Stimulated activated CD8-positive, alpha-beta memory T cell treated with anti-CD3 and anti-CD28 coated beads, Interleukin-2, amount 100 ng/mL, for 48 hours (primary cell): ENCODE measurements around the gene TM4SF4.

Experiments used
- DNase-seq, 2 donors: peaks; one replicate each; pipeline ENCODE4 v3.0.0-alpha.2; 2020; ENCODE audit warnings: low read depth in 2 of 2

The TM4SF4 gene

DNA sequence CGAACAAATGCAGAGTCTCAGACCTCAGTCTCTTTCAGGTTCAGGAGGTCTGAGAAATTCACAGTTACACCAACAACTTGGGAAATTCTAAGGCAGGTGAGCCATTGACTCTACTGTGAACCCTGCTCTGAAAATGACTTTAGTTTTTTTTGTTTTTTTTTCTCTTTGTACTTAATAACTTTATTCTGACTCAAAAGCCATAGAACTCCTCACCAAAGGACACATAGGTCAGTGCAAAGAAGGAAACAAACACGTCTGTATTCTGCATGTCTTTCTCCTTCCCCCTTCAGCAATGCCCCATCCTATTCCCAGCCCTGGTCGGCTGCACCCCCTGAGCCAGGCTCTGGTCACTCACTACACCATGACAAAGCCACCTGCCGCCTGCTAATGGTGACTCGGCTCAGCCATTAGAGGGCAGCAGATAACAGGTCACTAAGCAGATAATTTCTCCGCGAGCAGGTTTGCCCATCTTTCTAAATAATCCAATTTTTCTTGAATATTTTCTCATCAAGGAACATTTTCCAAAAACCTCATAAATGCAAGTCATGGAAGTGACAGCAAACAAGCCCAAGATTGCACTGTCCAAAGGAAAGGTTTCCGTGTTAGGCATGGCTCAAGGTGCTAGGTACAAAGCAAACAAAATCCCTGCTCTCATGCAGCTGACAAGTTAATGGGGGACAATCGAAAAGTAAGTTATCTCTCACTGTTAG lies 37.7 kb downstream of the TM4SF4 start:
- DNase-seq: no peak

DNA sequence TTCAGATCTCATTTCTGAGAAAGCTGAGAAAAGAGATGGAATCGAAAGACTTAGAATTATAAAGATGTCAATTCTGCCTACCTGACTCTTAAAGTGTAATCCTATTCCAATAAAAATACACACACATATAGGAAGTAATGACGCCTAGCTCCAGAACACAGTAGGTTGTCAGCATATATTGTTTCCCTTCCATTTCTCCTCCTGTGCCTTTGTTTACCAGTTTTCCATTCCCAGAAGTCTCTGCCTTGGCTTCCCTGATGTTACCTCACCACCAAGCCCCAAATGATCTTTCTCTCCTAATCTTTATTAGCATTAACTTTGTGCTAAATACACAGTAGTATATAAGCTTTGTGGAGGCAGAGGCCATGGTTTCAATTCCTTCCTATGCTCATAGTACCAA lies 40.0 kb downstream of the TM4SF4 start:
- no peak for DNase-seq

DNA sequence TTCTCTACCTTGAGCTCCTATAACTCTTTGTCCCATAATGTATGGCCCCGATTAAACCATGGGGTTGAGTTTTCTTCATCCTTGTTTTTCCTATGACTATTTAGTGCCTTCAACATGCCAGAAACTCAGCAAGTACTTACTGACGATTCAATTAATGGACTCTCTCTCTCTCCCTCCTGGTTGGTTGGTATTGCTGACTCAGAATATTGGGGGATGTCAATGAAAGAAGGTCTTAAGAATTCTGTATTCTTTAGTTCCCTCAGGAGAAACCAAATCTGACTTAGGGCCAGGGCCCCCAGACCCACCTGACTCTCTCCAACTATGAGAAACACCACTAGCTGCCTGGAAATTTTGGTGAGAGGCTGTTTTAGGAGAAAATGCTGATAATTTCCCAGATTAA lies 40.8 kb downstream of the TM4SF4 start:
- no peak for DNase-seq

DNA sequence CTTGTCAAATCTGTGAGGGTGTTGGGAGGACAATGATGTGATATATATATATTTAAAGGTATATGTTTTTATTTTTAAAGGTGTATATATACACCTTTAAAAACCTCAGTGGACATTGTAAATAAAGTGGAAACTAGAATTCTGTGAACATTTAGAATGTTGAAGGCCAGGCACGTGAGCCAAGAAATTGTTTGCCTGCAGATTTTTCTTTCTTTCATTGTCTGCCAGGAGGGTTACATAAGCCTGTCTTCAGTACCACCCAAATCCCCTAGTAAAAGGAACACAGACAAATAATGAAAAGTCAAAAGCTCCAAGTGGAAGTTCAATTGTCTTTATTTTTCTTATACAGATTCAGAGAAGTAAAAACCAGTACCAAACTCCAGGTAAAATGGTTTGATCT lies 42.4 kb downstream of the TM4SF4 start:
- DNase-seq: no peak

DNA sequence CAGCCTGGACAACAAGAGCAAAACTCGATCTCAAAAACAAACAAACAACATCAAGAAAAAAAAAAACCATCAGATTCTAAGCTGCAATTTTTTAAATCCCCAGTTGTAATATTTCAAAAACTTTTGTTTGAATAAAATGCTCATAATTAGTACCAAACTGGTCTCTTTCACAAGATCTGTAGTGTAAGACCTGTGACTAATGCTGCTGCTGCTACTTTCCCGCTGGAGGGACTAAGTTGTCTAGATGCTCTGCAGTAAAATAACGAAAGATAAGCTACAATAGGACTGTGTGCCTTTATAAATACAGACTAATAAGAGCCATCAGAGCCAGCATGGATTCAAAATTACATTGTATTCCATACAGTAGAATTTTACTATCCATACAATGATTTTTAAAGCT lies 45.4 kb downstream of the TM4SF4 start:
- no peak for DNase-seq

DNA sequence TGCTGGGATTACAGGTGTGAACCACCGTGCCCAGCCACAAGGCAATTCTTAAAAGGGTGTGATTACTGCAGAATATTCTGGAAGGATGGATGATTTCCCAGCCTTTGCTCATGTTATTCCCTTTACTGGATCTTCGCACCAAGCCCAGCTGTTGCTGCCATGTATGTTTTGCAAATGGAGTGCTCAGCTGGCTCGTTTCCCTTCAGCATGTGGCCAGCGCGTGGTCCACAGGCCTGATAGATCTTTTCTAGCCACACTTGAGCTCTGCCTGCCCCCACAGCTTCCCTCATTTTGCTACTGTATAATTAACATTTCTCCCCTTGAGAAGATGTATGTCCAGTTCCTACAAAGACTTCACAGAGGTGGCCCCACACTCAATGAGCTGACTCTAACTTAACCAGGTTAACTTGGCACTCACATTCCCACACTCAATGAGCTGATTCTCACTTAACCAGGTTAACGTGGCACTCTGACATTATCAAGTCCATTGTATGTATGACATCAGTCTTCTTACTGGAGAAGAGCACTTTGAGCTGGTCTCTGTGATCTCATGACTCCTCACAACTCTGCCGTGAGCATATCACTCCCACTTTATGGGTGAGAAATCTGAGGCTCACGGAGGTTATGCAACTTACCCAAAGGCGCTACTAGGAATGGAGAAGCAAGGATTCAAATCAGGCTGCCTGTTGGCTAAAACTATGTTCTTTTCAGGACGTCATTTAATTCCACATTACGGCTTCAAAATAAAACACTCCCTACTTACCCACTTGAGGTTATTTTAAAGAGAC lies 49.2 kb downstream of the TM4SF4 start:
- DNase-seq: no peak

DNA sequence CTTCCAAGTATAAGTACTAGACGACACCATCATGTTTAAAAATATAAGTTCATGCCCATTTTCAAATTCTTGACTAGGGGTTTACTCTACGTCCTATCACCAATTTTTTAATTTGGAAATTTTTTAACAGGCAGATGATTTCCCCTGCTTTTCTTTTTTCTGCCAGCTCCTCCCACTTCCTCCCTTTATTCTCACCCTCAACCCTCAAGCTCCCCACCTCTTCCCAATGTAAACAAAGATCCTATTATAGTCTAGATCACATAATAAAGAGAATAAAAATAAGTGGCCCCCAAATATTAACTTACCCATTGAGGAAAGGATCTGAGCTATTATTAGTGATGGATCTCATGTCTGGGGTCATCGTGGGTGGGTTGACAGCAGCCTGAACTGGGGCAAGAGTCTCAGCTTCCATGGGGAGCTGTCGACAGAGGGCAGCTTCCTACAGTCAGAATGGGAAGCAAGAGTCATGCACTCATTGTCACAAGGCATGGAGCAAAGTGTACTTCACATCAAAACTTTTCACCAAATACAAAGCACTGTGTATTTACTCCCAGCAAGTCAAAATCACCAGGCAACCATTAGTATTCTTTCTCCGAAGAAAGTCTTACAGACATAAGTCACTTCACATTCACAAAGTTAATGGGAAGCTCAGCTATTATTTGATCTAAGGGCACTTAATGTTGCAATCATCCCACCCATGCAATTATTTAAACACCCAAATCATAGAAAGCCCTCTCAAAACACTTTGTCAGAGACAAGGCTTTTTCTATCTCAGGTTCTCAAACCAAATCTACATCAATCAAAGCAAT lies 53.2 kb downstream of the TM4SF4 start:
- no peak for DNase-seq

DNA sequence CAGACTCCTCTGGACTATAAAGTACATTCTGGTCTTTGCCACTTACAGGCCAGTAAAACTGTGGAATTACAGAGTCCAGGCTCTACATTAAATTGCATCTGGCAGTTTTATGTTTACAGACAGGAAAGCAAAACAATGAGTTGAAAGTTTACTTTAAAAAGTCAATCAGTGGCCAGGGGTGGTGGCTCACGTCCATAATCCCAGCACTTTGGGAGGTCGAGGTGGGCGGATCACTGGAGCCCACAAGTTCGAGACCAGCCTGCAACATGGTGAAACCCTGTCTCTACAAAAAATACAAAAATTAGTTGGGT lies 53.8 kb downstream of the TM4SF4 start:
- DNase-seq: no peak

DNA sequence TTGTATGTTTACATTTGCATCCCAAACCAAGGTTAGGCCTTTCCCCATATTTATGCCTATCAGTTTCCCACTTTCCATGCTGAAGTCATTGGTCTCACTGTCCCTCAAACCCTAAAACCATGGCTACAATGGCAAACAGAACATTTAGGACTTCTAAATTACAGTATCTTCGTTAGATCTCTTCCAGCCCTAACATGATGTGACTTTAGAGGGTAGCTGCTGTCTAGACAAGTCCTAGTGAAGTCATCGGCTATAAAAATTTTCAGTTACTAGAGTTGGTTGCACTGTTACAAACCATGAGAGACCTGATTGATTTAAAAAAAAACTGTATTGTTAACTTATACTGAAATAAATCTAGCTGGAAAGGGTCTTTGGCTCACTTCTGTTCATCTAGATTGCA lies 54.6 kb downstream of the TM4SF4 start:
- no peak for DNase-seq

DNA sequence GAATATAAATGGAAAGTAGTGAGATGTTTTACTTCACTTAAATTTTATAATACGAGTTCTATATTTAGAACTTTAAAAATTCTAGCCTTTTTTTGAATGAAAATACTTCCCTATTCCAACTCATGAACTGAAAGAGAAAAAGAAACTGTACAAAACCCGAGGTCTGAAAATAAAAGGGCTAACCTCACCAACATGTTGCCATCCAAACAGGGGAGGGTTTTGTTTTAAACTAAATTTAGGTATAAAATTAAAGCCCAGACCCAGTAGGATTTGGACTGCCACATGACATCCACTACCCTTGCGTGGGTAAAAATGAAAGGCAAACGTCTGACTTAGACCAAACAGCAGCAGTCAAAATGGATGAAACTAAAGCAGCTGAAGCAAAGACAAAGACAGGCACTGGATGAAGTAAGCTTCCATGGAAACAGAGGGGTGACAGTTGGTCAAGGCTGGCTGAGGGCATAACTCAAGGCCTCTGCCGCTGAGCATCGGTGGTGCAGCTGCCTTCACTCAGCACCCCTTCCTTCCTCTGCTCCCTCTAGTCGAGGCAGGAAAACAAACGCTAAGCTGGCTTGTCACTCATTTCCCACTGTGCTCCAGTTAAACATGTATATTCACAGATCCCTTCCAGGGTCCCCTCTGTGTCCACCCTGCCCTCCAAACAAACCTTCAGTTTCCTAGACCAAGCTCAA lies 58.1 kb downstream of the TM4SF4 start:
- DNase-seq: no peak

DNA sequence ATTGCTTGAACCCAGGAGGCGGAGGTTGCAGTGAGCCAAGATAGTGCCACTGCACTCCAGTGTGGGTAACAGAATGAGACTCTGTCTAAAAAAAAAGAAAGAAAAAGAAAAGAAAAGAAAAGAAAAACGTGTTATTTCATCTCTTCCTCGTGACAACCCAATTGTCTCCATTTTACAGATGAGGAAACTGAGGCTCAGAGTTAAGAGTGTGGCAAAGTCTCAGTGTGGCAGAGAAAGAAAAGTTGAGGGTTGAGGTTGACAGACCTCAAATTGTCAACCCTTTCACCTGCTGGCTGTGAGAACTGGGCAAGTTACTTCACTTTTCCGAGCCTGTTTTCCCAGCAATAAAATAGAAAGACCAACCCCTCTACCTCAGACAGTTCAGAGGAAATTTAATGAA lies 59.6 kb downstream of the TM4SF4 start:
- no peak for DNase-seq

DNA sequence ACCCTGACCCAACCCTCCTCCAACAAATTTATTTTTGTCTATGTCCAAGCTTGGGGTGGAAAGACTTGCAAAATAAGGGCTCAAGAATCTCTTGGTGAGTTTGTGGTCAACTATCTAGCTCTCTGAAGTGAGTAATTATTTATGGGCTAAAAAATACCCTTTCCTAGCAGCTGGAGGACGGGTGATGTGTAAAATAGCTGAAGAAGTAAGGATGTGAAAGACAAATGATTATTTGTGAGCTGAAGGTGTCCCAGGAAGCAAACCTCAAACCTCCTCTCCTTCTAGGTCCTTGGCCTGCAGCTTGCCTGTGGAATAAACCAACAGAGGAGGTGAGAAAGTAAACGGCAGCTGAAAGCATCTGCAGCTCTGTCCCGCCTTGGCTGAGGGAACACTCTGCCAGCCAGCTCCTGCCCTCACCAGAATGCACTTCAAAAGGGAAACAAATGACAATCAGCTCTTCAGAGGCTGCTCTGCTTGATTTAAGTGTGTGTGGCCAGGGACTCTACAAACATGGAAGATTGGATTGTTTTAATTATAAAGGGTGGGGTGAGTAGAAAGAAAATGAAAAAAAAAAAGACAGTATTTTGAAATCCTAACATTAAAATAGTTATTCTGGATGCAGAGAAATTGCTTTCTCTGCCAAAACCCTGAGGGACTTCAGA lies 60.3 kb downstream of the TM4SF4 start:
- DNase-seq: no peak

DNA sequence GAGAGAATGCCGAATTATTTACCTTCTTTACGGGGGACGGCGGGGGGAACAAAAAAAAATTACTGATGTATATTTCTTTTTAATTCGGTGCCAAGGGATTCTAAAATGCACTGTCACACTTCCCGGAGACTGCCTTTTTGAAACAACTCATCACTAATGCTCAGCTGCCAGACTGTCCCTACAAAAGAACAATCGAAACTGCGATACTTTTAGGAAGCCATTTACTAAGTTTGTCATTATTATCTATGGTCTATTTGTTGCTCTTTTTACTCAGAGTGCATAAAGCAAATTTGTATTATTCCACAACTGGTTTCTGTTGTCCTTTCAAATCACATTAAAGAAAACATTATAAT lies 60.8 kb downstream of the TM4SF4 start:
- no peak for DNase-seq

DNA sequence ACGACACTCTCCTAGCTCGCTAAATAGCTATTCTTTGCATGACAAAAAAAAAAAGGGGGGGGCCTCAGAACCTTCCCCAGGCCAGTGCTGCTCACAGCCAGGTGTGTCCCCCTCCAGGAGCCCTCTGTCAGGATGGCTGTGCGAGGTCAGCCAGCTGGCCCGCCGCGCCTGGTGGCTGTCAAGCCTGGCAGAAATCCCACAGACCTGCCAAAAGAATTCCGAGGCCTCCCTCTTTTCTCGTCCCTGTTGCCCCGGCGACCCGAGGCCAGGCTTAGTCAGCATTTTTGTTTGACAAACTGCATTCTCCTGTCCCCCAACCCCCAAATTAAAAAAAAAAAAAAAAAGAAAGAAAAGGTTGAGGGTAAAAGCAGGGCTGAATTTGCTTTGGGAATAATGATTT lies 61.9 kb downstream of the TM4SF4 start:
- DNase-seq: no peak

DNA sequence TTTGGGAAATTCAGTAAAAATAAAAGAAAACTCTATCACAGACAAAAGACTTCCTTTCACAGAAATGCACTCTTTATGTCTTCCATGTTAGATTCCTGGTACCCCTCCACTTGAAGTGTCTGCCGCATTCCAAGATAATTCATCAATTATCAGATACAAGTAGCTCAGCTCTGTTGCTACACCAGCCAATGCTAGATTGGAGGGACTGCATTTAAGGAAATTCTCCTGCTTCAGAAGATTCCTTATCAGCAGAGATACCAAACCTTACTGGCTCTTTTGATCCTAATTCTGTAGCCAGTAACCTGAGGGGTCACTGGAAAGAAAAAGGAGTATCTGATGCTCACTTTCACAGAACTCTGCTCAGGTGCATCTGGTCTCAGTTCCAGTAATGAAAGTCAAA lies 63.9 kb downstream of the TM4SF4 start:
- DNase-seq: no peak

DNA sequence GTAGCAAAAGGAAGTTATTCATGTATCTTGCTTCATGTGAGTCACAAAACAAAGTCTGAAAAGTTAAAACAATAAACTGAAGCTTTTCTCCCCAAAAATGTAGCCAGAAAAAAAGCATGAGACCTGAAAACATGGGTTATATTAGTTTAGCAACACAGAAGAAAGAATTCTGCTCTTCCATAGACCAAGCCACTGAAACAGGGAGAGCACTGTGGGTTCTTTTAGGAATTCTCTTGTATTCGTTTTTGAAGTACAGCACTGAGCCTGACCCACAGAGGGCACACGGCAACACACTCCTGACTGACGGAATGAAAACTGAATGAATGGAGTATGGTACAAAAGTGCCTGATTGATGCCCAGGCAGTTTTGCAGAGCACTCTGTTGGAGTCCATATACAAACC lies 66.6 kb downstream of the TM4SF4 start:
- DNase-seq: no peak

DNA sequence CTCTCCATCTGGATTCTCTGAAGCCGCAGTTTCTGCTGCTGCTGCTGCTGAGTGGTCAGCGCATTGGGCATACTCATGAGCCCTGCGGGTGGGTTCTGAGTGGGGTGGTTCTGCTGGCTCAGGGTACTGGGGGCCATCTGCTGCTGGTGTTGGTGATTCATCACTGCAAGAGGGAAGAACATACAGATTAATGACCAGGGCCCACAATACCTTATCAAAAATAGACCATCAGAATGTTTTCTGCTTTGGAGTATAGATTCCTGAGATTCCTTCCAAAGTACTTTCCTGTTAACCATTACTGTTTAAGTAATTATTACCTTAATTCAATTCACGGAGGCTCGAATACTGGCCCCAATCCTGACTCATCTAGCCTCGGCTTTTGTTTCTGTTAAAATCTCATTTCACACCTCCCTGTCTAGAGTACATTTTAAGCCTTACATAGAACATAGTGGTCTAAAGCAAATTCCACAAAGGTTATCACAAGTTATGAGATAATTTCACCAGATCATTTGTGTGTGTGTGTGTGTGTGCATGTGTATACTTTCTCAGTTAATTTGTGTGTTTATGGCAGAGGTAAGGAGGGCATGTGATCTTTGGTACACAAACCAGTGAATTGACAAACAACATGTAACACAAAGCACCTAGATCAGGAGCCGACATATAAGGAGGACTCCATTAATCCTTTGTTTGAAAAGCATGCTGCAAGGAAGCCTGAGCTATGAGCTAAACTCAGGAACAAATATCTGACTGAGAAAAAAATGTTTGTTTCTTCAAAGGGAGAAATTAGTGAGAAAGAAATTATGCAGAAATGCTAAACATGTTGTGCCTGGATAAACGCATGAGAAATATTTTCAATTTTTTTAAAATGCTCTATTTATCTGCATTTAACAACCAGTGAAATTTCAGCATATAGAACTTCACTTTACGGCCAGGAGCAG lies 68.1 kb downstream of the TM4SF4 start:
- DNase-seq: no peak

DNA sequence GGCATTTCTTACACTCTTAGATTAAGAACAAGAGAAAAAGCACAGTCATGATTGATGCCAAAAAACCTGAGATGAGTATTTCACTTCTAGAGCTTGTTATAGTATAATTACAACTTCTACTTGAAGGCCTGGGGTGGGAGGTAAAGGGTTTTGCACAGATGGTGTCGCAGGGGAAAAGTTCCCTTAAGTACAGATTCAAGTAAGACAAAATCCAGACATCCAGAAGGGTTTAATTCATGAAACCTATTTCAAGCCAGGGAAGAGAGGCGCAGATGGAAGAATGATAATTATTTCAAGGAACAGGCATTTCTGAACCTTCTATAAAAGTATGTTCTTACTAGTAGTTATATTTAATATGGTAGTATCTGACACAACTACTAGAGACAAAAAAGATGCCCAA lies 70.6 kb downstream of the TM4SF4 start:
- no peak for DNase-seq

DNA sequence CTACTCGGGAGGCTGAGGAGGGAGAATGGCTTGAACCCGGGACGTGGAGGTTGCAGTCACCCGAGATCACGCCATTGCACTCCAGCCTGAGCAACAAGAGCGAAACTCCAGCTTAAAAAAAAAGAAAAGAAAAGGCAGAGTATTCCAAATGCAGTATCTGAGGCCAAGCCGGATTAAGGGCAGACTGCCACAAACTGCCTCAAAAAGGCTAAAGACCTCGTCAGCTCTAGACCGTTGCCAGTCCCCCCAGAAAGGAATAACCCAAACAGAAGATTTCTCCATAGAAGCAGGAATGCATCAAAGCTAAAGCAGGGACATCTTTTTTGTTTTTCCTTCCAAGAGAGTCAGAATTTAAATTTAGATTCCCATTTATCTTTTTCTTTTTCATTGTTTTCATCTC lies 72.9 kb downstream of the TM4SF4 start:
- no peak for DNase-seq

DNA sequence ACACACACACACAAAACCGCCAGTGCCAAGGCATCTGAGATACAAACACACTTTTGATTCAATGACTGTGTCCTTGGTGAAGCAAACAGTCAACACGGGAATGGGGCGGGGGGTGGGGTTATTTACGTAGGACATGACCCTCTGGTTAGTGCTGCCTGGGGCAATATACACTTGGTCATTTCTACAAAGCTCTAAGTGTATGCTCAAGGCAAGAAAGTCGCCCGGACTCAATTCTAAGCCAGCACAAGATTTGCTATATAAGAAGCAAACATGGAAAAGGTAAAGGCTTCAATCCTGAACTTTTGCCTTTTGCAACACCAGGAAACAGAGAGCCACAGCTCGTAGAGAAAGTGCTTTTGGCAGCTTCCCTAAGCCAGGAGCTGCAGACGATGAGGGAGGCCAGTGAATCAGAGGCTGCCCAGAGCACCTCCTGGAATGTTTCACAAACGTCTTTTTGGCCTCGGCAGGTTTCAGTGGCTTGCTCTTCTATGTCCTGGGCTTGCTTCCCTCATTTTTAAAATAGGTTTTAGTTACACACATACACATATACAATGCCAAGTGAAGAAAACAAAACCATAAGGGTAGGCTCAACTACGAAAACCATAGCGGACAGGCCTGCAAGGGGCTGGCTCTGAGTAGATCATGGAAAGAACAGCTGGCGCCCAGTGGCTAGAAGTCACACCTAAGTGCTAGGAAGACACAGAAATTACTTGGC lies 73.6 kb downstream of the TM4SF4 start:
- no peak for DNase-seq
